K562 (cell line): ENCODE results near the gene CEP72. TPM values are rescaled to one million over a fixed set of nuclear protein-coding genes. Genes with fewer than 3 reads are reported as not detected.

Source experiments
- ATF3 ChIP-seq, 2 experiments: fragments of 450-650 bp in 1 of 2; sonication (generic) in 1 of 2; formaldehyde crosslinking in 1 of 2; IDR thresholded peaks in 1 of 2; conservative IDR thresholded peaks in 1 of 2; 2 replicates each; pipeline versions ENCODE4 v1.6.1 to v1.8.1; 2016 to 2023; ENCODE audit warnings: mild to moderate bottlenecking in 2 of 2, moderate library complexity in 2 of 2, inconsistent platforms in 1 of 2, missing genetic modification reagents in 1 of 2
- CBFB ChIP-seq: sonication (generic); formaldehyde crosslinking; IDR thresholded peaks from 2 replicates; pipeline ENCODE4 v1.4.0; 2020; ENCODE audit warnings: mild to moderate bottlenecking, missing genetic modification reagents
- GTF2F1 ChIP-seq: IDR thresholded peaks from 2 replicates; pipeline ENCODE4 v1.6.1; 2011; ENCODE audit warnings: low read depth, low read length, improper control_type of control experiment
- JUND ChIP-seq, 2 experiments: IDR thresholded peaks; 2 replicates in 1 of 2; 3 replicates in 1 of 2; pipeline ENCODE4 v1.6.1; 2011; ENCODE audit warnings: borderline replicate concordance in 2 of 2, low read depth in 2 of 2, low read length in 2 of 2, improper control_type of control experiment in 1 of 2, missing biosample characterization in 1 of 2, missing genetic modification characterization in 1 of 2, missing genetic modification reagents in 1 of 2
- MGA ChIP-seq: fragments of 450-650 bp; IDR thresholded peaks from 2 replicates; pipeline ENCODE4 v1.6.1; 2016; ENCODE audit warnings: mild to moderate bottlenecking, moderate library complexity
- NCOR1 ChIP-seq: fragments of 450-650 bp; IDR thresholded peaks from 2 replicates; pipeline ENCODE4 v1.6.1; 2016; ENCODE audit warnings: mild to moderate bottlenecking, moderate library complexity
- RBM25 ChIP-seq: fragments of 200-400 bp; formaldehyde crosslinking; IDR thresholded peaks from 2 replicates; pipeline ENCODE4 v1.6.1; 2018; ENCODE audit warnings: low read length, low read depth, moderate library complexity; ENCODE audit not compliant: severe bottlenecking
- SAP30 ChIP-seq: fragments of 200-600 bp; sonication (generic); IDR thresholded peaks from 2 replicates; pipeline ENCODE4 v1.6.1; 2012; ENCODE audit warnings: borderline replicate concordance, low read depth, mild to moderate bottlenecking, moderate library complexity, low read length, control low read depth, inconsistent platforms; ENCODE audit not compliant: insufficient read depth, poor library complexity, severe bottlenecking
- TSC22D4 ChIP-seq: fragments of 450-650 bp; IDR thresholded peaks from 2 replicates; pipeline ENCODE4 v1.6.1; 2016; ENCODE audit warnings: missing genetic modification characterization, missing biosample characterization, control low read depth
- ZNF134 ChIP-seq: fragments of 250-450 bp; sonication (Bioruptor Pico); conservative IDR thresholded peaks from 2 replicates; pipeline ENCODE4 v1.4.0; 2020
- ZNF239 ChIP-seq: fragments of 250-450 bp; sonication (Bioruptor Pico); IDR thresholded peaks from 2 replicates; pipeline ENCODE4 v1.4.0; 2020; ENCODE audit warnings: mild to moderate bottlenecking
- ZNF644 ChIP-seq: fragments of 200-800 bp; sonication (Bioruptor generic); IDR thresholded peaks from 2 replicates; pipeline ENCODE4 v1.6.1; 2016; ENCODE audit warnings: low read depth, missing genetic modification characterization, missing compliant biosample characterization
- ZNF668 ChIP-seq: fragments of 250-450 bp; sonication (Bioruptor Pico); IDR thresholded peaks from 2 replicates; pipeline ENCODE4 v1.8.0; 2022; ENCODE audit warnings: mild to moderate bottlenecking, inconsistent platforms
- ZSCAN29 ChIP-seq: fragments of 450-650 bp; IDR thresholded peaks from 2 replicates; pipeline ENCODE4 v1.6.1; 2017
- polyA plus RNA-seq, 8 experiments: library from polyadenylated mRNA; depleted of rRNA in 4 of 8; stranded (reverse) in 5 of 8; unstranded in 3 of 8; fragments of >200 nt; fragmentation: Nextera tagmentation in 2 of 8; fragmentation: Illumina TruSeq in 1 of 8; extraction: Ambion mirVana in 2 of 8; extraction: Trizol in 1 of 8; gene quantifications; 2 replicates each; pipeline versions ENCODE4 v1.2.1 to v1.2.3, GENCODE V29; 2011 to 2014; ENCODE audit warnings: inconsistent platforms in 1 of 8, missing spikeins in 1 of 8
- total RNA-seq, 7 experiments: library from RNA; depleted of rRNA in 6 of 7; stranded (reverse); fragments of >200 nt in 6 of 7; fragmentation: Illumina TruSeq in 2 of 7; extraction: Trizol in 2 of 7; gene quantifications; 2 replicates each; pipeline versions ENCODE4 v1.2.1 to v1.2.3, GENCODE V29; 2011 to 2021; ENCODE audit warnings: low replicate concordance in 1 of 7

CEP72 gene
- total and polyA plus RNA-seq, 9 of the 15 experiments (the other 6 are each of a cell fraction or from before 2014, with no cell fraction given): 0.89 to 38.1 (median 14.2) TPM

- no peak for TF ChIP-seq TSC22D4 (tag)
- TF ChIP-seq ATF3 (IDR thresholded peaks at IDR 0.05): no peak
- 0 out of 2 replicates have a peak, but pooled peaks have one; percentile 40 for TF ChIP-seq ATF3 (CRISPR knock-in tag; conservative IDR thresholded peaks at IDR 0.05)
- TF ChIP-seq RBM25: no peak
- TF ChIP-seq ZNF239: no peak; the same call in 1 of the 2 replicates
- no peak for TF ChIP-seq ZNF134
- no peak for TF ChIP-seq ZSCAN29
- no peak for TF ChIP-seq MGA
- TF ChIP-seq ZNF644: no peak
- TF ChIP-seq JUND (IDR thresholded peaks at IDR 0.05; ENCODE audit: borderline replicate concordance, low read depth, low read length): no peak
- TF ChIP-seq JUND (tag; IDR thresholded peaks at IDR 0.05; ENCODE audit: borderline replicate concordance, low read depth, low read length): no peak; the same call in 2 of the 3 replicates
- no peak for TF ChIP-seq GTF2F1
- no peak for TF ChIP-seq ZNF668 (CRISPR knock-in tag)
- peak; percentile 35; the same call in 1 of the 2 replicates for TF ChIP-seq CBFB (CRISPR knock-in tag)
- TF ChIP-seq SAP30: no peak
- no peak for TF ChIP-seq NCOR1
Measured at GRCh38 chr5:671459-672328, 59.6 kb downstream of the CEP72 start (continued).
